ENCODE data around the gene KCNH4. TPM values are rescaled to one million over a fixed set of nuclear protein-coding genes. Genes with fewer than 3 reads are reported as not detected.

The KCNH4 gene
- total RNA-seq, 1 donor from 2014 or later, result 0.80 TPM

DNA sequence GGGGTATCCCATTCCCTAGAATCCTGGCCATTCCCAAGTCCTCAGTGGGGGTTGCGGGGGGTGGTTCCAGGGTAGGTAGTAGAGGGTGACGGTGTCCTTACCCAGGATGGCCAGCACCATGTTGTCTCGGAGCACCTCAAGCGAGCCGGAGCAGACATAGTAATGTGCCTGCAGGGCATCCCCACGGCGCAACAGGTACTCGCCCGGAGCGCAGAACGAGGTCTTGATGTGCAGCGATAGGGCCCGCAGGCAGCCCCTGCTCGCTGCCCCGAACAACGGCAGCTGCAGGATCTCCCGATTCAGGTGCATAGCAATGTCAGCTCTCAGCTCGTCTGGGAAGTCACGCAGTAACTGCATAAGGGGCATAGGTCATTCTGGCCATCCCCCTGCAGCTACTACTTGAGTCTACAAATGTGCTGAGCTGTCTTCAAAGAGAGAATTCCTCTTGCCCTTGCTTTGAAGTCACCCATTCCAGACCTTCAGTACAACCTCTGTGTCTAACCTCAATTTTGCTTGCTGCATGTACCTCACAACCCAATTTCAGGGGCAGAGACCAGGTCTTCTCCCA, 14.7 kb downstream of the KCNH4 start:
- H3K36me3 Mint-ChIP-seq (ENCODE audit: low read depth), result no peaks in the 10 kb centered on the region
- no peak overlapping the region for H3K27ac Mint-ChIP-seq
- ATAC-seq (ENCODE audit: low read depth) (no peak), DNase-seq (no peak)
- ChIA-PET CTCF (no interaction called here), POLR2A (no interaction called here)
- H3K9me3 Mint-ChIP-seq, result no peaks in the 10 kb centered on the region
- H3K4me1 Mint-ChIP-seq, result peaks cover 6% of the 10 kb centered on the region
- H3K4me3 Mint-ChIP-seq, result no peak overlapping the region
- no peaks in the 10 kb centered on the region for H3K27me3 Mint-ChIP-seq
- TF ChIP-seq, protein P1, sequence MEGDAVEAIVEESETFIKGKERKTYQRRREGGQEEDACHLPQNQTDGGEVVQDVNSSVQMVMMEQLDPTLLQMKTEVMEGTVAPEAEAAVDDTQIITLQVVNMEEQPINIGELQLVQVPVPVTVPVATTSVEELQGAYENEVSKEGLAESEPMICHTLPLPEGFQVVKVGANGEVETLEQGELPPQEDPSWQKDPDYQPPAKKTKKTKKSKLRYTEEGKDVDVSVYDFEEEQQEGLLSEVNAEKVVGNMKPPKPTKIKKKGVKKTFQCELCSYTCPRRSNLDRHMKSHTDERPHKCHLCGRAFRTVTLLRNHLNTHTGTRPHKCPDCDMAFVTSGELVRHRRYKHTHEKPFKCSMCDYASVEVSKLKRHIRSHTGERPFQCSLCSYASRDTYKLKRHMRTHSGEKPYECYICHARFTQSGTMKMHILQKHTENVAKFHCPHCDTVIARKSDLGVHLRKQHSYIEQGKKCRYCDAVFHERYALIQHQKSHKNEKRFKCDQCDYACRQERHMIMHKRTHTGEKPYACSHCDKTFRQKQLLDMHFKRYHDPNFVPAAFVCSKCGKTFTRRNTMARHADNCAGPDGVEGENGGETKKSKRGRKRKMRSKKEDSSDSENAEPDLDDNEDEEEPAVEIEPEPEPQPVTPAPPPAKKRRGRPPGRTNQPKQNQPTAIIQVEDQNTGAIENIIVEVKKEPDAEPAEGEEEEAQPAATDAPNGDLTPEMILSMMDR (IDR thresholded peaks at IDR 0.05), result no peak
- intact Hi-C loops (cut with micrococcal nuclease), result no loop called here

DNA sequence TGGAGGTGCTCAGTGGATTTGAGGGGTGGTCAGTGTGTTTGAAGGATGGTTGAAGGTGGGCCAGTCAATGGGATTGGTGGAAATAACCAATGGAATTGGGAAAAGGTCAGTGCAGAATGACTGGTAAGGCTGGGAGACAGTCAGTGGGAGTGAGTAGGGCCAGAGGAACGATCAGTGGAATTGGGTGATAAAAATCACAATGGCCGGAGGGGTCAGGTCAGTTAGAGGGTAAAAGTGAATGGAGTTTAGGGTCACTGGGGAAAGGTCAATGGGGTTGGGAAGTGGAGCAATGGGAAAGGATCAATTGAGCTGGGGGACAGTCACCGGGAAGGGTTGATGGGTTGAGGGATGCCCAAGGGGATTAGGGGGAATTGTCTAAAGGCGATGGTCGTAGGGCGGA, 15.2 kb downstream of the KCNH4 start:
- ATAC-seq (ENCODE audit: low read depth) (no peak), DNase-seq (no peak)
- Mint-ChIP-seq H3K36me3 (ENCODE audit: low read depth) (no peaks in the 10 kb centered on the region), H3K9me3 (no peaks in the 10 kb centered on the region), H3K27ac (no peak overlapping the region), H3K4me1 (peaks cover 8% of the 10 kb centered on the region), H3K4me3 (no peak overlapping the region), H3K27me3 (no peaks in the 10 kb centered on the region)
- ChIA-PET POLR2A (no interaction called here), CTCF (no interaction called here)
- TF ChIP-seq, protein P1 (IDR thresholded peaks at IDR 0.05), result no peak
- intact Hi-C loops (cut with micrococcal nuclease), result no loop called here

DNA sequence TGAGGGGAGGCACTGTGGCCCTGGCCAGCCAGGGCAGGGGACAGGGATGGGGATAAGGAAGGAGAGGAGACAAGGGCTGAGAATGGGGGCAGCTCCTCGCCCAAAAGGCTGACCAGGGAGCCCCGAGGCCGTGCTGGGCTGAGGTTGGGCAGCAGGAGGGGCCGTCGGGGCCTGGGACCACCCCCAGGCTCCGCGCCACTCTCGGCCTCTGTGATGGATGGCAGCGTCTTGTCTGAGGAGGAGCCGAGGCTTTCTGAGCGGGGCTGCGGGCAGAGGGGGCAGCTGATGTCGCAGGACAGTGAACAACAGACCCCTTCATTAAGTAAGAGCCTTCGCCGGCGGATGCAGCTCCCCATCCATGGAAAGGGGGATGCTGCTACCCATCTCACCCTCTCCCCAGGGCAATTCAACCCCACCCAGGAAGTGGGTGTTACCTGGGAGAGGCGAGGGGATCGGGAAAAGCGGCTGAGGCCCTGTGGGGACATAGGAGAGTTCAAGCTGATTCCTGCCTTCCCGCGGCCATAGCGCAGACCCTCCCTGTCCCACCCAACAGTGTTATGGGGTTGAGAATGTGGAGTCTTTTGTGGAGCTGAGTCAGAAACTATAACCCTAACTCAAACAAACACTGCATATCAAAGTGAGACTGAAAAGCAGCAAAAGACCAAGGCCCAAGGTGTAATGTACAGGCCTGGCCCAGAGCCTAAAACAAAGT, 17.1 kb downstream of the KCNH4 start:
- ChIA-PET POLR2A (interaction anchor here (0.5 kb wide), 1 partner anchor 1887 kb away, joined by 3 read pairs; no protein-coding TSS in a partner anchor), CTCF (interaction anchor here (1.6 kb wide), 1 partner anchor 20 kb away, joined by 4 read pairs; no protein-coding TSS in a partner anchor)
- intact Hi-C loops (cut with micrococcal nuclease), result no loop called here
- no peak overlapping the region for H3K27ac Mint-ChIP-seq
- H3K4me3 Mint-ChIP-seq, result no peak overlapping the region
- TF ChIP-seq, protein P1 (IDR thresholded peaks at IDR 0.05), result no peak
- ATAC-seq (ENCODE audit: low read depth), result no peak
- no peaks in the 10 kb centered on the region for H3K36me3 Mint-ChIP-seq (ENCODE audit: low read depth)
- no peaks in the 10 kb centered on the region for H3K27me3 Mint-ChIP-seq
- no peak for DNase-seq
- H3K9me3 Mint-ChIP-seq, result no peaks in the 10 kb centered on the region
- H3K4me1 Mint-ChIP-seq, result peaks cover 8% of the 10 kb centered on the region

DNA sequence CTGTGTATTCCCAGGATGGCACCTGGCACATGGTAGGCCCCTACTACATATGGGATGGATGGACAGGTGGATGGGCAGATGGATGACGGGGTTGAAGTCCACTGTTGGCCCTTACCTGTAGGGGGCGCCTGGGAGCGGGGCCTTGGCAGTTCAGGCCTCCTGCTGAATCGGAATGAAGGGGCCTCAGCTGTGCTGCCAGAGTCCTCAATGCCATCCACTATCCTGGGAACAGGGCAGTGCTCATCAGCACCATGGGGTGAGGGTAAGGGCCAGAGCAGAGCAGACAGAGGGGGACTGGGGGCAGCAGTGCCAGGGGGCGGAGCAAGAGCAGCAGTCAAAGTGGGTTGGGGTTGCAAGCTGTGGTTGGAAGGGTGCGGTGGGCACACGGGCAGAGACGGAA, 17.8 kb downstream of the KCNH4 start:
- Mint-ChIP-seq H3K27me3 (no peaks in the 10 kb centered on the region), H3K4me1 (peaks cover 8% of the 10 kb centered on the region), H3K27ac (no peak overlapping the region), H3K36me3 (ENCODE audit: low read depth) (no peaks in the 10 kb centered on the region), H3K9me3 (no peaks in the 10 kb centered on the region), H3K4me3 (no peak overlapping the region)
- POLR2A ChIA-PET, result no interaction called here
- TF ChIP-seq, protein P1 (IDR thresholded peaks at IDR 0.05), result no peak
- no peak for DNase-seq
- CTCF ChIA-PET, result no interaction called here
- intact Hi-C loops (cut with micrococcal nuclease), result no loop called here
- ATAC-seq (ENCODE audit: low read depth), result no peak

DNA sequence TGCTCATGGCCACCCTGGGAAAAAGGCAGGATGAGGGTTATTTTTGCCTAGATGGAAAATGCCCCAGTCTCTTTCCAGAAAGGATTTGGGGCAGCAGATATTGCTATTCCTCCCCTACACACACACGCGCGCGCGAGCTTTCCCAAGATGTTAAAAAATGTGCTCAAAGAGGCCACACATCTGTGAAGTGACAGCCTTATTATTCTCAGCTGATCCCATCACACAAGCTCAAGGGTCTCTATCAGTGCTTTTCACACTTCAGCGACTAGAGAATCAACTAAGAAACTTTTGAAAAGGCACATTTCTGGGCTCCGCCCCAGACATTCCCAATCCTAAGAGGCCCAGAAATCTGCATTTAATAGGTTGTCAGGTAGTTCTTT, 20.4 kb downstream of the KCNH4 start:
- ChIA-PET POLR2A (interaction anchor here (0.7 kb wide), 1 partner anchor 27 kb away, joined by 6 read pairs; no protein-coding TSS in a partner anchor), CTCF (no interaction called here)
- Mint-ChIP-seq H3K4me1 (peaks cover 8% of the 10 kb centered on the region), H3K27me3 (no peaks in the 10 kb centered on the region), H3K9me3 (no peaks in the 10 kb centered on the region), H3K4me3 (no peak overlapping the region), H3K27ac (no peak overlapping the region), H3K36me3 (ENCODE audit: low read depth) (no peaks in the 10 kb centered on the region)
- no peak for ATAC-seq (ENCODE audit: low read depth)
- TF ChIP-seq, protein P1 (IDR thresholded peaks at IDR 0.05), result no peak
- no peak for DNase-seq
- intact Hi-C loops (cut with micrococcal nuclease), result no loop called here

Measured in activated B cell treated with CpG ODN at 0.5 μM for 24 hours (primary cell).